SKM-1 treated with dmso at 0.1 percent for 144 hours (cell line): ENCODE data around the gene ZNF185.

Source experiments
- DNase-seq: peaks from one replicate; lab custom pipeline; 2025; ENCODE audit not compliant: unreplicated experiment; lab: John Stamatoyannopoulos, UW

ZNF185 gene

DNA sequence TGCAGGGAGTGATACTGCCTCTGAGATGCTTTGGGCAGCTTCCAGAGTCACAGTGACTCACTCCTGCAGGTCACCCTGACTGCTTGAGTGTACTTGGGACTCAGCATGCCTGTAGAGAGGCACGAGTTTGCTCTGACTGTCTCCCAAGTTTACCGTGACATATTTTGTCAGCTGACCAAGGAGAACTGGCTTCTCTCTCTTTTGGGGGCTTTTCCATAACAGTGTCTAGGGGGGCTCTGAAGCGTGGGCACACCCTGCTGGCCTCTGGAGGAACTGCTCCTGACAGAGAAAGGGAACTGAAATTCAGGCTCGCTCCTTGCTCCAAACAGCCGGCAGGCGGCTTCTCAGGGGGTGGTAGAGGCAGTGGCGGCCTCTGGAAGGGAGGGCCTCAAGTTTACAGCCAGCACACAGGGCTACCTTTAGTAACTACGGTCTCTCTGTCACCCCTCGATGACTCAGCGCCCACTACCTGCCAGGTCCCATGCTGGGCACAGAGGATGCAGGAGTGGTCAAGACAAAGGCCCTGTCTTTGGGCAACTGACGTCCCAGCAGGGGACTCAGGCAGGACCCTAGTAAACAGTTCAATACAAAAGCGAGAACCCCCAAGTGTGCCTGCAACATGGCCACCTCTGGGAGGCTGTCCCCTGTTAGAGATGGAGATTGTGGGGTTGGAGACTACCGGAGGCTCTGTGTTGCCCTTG is 17.8 kb downstream of the ZNF185 start:
- peak; percentile 30 for DNase-seq

DNA sequence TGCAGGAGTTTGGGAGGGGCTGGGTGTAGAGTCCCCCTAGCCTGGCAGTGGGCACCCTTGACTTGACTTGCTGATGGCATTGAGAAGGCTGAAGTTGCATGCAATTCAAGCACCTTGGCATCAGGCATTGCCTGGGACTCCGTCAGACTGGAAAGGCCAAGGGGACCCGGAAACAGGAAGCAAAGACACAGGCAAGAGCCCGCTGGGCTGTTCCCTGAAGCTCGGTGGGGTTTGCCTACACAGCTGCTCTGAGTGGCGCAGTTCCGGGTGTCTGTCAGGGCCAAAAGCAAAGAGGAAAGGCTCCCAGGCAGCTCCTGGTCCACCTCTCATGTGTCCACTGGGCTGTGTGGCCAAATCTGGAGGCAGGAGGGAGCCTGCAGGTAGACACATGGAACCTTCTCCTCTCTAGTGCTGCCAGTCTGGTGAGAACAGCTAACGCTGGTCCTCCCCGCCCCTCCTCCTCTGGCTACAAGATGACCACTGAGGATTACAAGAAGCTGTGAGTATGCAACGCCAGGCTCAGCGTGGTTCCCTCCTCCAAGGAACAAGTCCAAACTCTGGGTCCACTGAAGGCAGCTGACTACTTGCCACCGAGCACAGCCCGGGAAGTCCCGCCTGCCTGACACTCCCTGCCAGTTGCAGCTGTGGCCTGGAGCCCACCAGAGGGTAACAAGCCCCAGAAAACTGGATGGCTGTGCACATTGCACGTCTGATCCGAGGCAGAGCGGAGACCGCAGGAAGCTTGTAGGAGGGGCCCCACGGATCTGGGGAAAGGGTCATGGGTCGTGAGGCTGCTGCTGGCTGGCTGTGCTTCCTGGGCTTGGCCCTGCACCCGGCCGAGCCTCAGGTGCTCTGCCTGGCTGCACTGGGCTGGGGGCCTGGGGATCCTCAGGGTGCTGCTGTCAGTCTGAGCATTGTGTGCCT is 20.1 kb downstream of the ZNF185 start:
- DNase-seq = no peak

DNA sequence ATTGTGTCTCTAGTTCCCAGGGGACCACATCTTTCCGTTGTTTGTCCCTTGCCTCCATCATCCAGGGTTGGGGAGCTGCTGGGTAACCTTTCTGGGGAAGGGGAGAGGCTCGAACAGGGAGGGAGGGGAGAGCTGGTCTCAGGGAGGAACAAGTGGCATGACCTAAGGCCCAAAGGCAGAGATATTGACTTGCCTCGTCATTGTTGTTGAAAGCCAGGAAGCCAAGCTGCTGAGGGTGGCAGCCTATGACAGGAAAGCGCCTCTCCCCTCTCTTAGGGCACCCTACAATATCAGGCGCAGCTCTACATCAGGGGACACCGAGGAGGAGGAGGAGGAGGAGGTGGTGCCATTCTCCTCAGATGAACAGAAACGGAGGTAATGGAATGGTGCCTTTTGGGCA is 20.8 kb downstream of the ZNF185 start:
- no peak for DNase-seq

DNA sequence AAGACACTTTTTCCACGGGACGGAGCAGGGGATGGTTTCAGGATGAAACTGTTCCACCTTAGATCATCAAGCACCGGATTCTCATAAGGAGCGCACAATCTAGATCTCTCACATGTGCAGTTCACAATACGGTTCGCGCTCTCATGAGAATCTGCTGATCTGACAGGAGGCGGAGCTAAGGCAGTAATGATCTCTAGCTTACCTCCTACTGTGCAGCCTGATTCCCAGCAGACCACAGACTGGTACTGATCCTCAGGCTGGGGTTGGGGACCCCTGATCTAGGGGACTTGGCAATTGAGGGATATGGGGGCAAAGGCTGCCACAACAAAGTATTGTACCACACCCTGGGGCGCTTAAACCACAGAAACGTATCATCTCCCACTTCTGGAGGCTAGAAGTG is 25.7 kb downstream of the ZNF185 start:
- DNase-seq = no peak

DNA sequence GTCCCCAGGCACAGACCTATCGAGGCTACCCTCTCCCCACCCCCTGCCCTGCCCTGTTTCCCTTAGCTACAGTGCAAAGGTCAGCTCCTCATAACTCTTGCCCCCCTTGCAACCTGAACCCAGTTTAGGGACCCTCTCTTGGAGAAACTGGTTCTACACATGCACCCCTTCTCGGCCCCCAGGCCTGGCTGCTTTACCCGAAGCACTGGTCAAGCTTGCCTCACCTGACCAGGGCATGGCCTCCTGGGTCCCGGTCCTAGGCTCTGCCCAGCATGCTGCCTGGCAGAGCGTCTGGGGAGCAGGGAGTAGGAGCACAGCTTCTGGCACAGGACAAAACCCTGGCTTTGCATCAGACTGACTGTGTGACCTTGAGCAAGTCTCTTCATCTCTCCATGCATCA is 28.0 kb downstream of the ZNF185 start:
- DNase-seq = no peak

DNA sequence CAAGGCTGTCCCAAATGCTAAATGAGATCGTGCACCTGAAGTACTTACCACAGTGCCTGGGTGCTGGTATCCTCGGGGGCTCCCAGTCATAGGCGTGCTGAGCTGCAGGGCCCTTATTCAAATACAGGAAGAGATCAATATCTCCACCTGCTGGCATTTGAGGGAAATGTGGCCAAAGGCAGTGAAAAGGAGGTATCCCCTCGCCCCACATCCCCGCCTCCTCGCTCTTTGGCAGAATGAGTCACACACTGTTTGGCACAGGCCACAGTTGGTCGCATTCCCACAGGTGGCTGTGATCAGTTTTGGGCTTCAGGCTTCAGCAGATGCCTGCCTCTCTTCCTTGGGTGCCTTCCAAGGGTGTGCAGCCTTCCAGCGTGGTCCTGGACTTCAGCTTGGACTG is 28.4 kb downstream of the ZNF185 start:
- peak; percentile 33 for DNase-seq

DNA sequence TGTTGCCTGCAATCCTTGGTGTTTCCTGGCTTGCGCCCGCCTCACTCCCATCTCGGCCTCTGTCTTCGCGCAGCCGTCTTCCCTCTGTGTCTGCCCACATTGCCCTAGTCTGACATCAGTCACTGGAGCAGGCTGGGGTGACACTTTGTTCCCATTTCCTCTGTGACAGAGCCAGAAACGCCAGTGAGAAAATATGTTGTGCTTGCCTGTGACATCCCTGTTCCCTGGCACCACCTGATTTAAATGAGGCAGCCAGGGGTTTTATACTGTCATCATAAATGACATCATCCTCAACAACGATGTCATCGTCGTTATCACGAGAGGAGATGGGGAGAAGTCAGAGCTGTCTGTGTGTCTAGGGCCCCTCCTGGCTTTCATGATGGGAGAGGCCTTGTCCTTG is 29.1 kb downstream of the ZNF185 start:
- no peak for DNase-seq

DNA sequence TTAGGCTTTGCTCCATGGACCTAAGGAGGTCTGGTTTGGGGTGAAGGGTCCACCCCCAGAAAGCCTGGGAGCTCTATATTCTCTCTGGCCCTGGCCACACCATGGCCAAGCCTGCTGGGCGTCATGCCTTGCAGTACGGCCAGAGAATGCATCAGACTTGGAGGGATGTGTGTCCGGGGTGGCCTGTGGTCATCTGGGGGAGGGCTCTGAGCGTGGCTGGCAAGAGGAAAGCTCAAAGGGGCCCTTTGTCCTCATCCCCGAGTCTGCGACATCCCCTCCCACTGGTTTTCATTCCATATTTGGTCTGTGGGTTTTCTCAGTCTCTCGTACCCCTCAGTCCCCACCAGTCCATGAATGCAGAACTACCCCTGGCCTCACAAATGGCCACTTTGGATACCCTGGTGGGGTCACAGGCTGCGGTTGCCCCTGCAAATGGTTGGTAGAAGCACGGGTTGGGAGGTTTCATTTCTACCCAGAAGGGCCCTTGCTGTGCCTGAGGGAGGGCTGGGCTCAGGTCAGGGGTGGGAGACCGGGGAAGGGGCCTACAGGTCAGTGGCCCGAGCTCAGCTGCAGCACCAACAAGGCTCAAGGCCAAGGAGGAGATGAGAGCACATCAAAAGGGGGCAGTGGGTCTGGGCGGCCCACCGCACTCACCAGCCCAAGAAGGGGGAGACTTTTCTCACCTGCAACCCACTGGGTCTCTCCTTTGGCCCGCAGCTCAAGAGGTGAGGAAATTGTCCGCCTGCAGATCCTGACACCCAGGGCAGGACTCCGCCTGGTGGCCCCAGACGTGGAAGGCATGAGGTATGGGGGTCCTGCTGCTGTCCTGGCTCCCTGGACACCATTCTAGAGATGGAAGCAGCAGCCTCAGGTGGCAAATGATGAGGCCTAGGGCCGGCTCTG is 30.2 kb downstream of the ZNF185 start:
- DNase-seq = no peak

DNA sequence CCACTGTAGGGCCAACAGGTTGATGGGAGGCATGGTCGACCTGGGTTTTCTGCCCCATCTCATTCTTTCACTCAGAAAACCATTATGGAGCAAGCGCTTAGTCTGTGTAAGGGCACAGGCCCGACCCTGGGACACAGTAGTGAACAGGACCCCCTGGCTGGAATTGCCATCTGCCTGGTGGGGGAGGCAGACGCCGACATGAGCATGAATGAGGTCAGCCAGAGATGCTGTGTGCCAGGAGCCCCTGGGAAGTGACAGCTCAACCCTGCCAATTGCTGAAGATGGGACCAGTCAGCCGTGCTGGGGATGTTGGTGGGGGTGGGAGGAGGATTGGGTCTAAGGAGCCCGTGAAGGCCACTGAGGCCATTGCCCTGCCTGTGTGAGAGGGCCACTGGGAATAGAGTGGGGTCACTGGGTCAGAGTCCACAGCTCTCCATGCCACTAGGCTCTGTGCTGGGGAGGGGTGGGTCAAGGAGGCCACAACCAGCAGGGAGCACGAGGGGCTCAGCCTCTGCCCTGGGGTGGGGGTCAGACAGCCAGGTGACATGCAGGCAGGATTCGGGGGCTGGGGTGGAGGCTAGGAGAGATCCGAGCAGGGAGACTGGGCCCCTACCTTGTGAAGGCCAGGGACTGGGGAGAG is 31.0 kb downstream of the ZNF185 start:
- no peak for DNase-seq

DNA sequence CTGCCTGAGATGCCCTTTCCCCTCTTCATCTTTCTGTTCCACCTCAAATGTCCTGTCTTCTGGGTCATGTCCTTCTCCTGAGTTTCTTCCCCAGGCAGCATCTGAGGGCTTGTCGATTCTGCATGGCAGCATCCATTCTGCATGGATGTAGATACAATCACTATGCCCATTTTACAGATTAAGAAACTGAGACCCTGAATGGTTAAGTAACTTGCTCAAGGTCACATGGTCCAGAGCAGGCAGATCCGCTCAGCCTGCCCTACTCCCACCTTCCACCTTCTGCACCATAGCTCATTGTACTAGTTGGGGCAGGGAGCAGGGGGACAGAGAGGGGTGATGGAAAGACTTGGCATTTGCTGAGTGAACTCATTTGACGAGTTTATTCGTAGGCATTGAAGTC is 32.0 kb downstream of the ZNF185 start:
- no peak for DNase-seq

DNA sequence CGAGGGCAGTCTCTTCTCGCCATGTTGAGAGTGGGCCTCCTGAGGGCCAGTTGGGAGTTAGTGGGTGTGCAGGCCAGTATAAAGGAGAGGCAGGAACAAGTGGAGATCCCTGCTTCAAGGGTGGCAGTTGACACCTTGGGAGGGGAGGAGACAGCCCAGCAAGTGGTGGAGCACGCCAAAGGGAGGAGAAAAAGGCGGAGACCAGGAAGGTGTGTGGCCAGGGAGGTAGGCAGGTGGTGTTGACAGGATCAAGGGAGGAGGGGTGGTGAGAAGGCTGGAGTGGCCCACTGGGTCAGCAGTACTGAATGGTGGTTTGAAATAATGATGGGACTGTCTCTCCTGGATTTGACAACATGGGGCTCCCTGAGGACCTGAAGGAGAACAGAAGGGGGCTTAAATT is 32.6 kb downstream of the ZNF185 start:
- no peak for DNase-seq

DNA sequence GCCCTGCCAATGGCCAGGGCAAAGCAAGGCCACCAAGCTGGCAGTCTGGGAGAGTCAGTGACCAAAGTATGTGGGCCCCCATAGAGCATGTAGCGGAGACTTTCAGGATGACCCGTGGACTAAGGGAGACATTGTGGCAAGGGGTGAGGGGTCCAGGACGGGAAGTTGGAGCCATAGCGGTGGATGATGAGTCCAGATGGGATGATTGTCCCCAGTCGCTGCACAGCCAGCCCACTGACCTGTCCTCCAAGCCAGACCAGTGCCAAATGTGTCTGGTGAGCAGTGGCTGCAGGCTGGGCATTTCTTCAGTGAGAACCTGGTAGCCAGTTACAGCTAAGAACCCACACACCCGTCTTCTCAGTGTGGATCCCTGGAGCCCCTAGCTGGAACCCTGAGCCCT is 34.3 kb downstream of the ZNF185 start:
- DNase-seq = no peak

DNA sequence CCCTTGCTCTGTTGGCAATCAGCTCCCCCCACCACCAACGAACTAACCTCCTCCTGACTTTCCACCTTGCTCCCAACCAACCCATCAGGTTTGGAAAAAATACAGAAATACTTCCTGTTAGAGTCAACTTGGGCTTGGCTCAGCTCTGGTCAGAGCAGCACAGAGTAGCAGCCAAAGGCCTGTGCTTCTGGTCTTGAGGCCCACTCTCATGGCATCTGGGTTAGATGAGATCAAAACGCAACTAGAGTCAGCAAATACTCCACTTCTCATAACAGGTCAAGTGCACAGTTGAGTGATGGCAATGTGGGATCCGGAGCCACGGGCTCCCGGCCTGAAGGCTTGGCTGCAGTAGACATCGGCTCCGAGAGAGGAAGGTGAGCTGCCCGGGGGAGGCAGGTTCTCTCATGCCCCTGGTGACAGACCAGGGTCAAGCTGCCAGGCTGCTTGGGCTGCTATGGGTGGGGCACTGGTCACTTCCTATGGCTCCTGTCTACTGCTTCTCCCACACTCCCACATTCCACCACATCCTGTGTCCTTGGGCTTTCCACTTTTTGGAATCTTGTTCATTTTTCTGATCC is 34.8 kb downstream of the ZNF185 start:
- DNase-seq = no peak

DNA sequence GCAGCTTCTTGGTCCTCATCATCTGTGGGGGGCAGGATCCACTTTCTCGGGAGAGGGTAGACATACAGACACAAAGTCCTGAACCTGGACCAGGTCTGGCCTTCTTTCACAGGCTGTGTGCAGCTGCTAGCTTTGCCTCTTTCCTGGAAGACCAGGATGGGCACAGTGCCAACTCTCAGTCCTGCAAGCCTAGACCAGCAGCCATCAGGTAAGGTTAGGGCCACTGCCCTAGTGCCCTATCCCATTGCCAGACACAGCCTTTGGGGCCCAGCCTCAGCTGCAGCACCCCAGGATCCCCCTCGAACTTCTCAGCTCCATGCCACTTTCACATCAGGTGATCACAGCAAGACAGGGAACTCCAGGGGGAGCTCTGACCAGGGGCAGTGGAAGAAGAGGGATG is 38.4 kb downstream of the ZNF185 start:
- DNase-seq = no peak

DNA sequence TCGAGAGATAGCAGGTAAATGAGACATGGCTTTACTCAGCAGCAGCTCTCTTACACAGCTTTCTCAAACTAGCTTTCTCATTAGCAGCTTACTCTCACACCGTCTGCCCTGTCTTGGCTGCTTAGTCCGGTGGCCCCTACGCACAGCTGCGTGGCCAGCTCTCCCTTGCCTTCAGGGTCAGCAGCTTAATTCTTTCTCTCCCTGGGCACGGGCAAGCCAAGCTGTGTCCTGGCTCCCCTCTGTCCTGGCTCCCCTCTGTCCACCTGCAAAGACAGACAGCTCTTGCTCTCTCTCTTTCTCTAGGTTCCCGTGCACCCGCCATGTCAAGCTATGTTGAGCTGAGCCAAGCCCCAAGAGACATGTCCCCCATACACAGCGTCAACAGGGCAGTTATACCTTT is 39.4 kb downstream of the ZNF185 start:
- DNase-seq = no peak

DNA sequence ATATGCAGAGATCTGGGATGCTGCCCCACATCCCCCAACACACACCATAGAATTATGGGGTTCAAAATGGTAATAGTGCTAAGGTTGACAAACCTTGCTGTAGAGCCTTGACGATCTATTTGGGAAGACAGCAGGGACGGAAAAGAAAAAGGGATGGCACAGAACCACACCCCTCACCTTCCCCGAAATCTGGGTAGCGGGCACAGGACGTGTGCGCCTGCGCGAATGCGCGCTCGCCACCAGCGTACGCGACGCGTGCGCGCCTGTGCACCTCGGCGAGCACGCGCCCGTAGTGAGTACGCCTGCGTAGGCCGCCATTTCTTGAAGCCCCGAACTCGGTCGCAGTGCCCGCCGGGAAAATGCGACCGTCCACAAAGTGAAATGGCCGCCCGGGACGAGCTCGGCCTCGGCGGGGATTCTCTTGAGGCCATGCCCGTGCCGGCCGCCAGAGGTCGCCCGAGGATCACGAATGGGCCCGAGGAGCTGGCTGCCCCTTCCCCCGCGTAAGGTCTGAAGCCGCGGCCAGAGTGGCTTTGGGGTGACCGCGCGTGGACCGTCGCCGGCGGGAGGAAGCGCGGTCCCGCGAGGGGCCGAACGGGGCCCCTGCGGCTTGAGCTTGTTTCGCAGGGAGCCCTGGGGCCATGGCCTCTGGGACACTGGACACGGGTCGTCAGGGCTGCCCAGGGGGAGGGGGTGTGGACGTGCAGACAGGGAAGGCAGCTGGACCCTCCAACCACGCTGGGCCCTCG is 43.6 kb downstream of the ZNF185 start:
- DNase-seq = peak; percentile 77

DNA sequence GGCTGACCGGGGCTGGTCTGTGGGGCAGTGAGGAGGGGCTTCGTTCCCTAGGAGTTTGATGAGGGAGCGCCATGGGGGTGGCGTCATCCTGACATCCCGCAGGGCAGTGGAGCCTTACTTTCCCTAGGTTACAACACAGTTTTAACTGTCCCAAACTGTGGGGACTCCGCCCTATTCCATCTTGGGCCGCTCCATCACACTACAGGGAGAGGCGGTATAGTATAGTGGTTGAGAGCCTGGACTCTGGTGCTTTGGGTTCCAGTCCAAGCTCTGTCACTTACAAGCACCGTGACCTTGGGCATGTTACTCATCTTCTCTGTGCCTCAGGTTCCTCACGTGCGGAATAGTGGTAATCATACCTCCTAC is 44.2 kb downstream of the ZNF185 start:
- DNase-seq = no peak

DNA sequence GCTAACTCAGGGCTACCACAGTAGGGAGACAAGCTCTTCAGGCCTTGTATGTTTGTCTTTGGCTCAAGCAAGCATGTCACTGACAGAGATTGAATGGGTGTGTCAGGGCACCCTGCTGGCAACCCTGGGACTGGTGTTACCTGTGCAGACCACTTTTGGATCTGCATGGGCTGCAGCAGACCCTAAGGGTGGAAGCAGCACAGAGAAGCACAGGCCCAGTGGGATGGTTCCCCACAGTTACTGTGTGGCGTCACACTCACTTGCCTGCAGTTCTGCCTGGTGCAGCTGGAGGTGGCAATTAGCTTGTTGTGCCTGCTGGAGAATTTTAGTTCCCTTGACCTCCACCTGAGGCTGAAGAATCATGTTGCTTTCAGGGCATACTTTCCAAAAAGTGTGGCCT is 46.0 kb downstream of the ZNF185 start:
- no peak for DNase-seq

DNA sequence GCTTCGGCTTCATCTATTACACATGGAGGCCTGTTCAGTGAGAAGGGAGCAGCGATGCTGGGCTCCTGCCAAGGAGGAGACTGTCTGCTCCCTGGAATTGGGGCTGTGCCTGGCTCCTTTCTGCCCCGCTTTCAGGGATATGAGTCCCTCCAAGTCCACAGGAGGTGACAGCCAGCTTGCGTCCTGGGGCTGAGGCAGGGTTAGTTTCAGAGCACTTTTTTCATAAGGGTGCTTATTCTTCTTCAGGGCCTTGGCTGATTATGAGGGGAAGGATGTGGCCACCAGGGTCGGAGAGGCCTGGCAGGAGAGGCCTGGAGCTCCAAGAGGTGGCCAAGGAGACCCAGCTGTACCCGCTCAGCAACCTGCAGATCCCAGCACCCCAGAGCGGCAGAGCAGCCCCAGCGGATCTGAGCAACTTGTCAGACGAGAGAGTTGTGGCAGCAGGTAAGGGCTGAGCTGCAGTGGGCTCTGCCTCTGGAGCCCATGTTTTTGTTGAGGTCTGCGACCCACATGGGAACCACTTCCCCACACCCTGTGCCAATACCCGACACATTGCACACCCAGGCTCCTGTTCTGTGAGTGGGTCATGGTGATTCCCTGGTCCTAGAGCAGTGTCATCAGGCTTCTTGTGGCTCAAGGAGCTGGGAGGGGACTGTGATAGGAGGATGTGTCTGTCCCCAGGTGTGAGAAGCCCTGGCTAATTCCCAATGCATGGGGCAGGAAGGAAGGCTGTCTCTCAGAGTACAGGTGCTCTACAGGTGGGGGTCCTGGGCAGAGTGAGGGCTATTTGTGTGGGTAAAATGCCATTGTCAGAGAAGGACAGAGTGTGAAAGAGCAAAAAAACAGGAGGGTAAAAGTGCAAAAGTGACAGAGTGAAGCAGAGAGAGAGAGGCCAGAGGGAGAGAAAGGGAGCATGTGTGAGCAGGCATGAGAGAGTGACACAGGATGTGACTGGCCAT is 47.4 kb downstream of the ZNF185 start:
- DNase-seq = no peak
